GM18868 (cell line): ENCODE results near the gene CMTM5.
A peak's percentile ranks its signal among the peaks of the same experiment; 100 is the strongest.
"Not testable (repeated sequence)": the region's sequence is repeated elsewhere in the genome, so short reads cannot be mapped to it uniquely, and the experiment has no call there.

Experiments used
- ATAC-seq: cut with Tn5 transposase; IDR thresholded peaks from one replicate; pipeline ENCODE4 v1.9.1; 2021; ENCODE audit warnings: mild to moderate bottlenecking, moderate library complexity; ENCODE audit not compliant: unreplicated experiment

CMTM5 gene

GRCh38 chr14:23411563-23412525 is 35.0 kb downstream of the CMTM5 start:
- no peak for ATAC-seq

- ATAC-seq: no peak
Measured at GRCh38 chr14:23413681-23414080, 36.8 kb downstream of the CMTM5 start.

DNA sequence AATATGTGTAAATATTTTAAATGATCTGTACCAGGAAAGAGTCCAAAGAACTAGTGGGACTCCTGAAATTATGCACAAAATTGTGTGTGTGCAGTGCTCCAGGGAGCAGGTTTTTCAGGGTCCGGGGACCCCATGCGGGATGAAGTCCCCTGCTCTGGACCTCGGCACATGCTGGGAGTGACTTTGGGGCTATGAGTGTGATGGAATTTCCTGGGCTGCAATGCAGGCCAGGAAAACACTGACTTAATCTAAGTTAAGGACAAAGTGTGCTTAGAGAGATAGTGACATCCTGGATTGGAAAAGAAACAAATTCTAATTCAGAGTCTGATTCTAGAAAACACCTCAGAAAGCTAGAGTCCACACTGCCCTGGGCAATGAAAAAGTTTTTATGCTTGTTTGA is 37.4 kb downstream of the CMTM5 start:
- ATAC-seq: no peak

DNA sequence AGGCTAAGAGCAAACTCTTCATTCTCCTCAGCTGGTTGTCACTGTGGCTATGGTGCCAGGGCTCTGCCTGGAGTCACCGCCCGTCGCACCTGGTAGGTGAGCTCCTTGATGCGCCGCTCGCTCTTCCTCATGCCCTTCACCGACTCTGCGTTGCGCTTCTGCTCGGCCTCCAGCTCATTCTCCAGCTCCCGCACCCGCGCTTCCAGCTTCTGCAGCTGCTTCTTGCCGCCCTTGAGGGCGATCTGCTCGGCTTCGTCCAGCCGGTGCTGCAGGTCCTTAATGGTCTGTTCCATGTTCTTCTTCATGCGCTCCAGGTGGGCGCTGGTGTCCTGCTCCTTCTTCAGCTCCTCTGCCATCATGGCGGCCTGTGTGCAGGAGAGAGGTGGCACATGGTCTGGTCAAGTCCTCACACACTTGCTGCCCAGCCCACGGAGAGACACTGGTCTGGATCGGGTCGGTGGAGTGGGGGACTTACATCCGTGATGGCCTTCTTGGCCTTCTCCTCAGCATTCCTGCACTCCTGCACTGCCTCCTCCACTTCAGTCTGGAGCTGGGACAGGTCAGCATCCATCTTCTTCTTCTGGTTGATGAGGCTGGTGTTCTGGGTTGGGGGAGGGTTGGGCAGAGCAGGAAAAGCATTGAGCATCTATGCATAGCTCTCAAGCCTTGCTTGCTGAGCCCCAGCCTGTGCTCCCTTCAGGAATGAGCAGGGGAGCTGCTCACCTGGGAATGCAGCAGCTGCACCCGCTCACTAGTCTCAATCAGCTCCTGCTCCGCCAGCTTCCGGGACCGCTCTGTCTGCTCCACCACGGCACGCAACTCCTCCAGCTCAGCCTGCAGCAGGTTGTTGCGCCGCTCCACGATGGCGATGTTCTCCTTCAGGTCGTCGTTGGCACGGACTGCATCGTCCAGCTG is 38.3 kb downstream of the CMTM5 start:
- no peak for ATAC-seq

- ATAC-seq: no peak
Measured at GRCh38 chr14:23415821-23416778, 39.3 kb downstream of the CMTM5 start.

- no peak for ATAC-seq
Measured at GRCh38 chr14:23416801-23417200, 40.0 kb downstream of the CMTM5 start.

DNA sequence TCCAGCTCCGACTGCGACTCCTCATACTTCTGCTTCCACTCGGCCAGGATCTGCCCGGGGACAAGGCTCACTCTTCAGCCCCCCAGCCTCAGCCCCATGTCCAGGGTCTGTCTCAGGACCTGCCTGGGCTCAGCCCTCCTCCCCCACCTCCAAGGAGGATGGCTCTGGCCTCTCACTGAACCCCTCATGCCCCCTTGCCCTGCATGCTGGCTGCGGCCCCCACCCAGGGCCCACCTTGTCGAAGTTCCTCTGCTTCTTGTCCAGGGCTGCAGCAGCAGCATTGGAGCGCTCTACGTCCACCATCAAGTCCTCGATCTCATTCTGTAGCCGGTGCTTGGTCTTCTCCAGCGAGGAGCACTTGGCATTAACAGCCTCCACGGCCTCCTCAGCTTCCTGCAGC is 40.4 kb downstream of the CMTM5 start:
- ATAC-seq: not testable (repeated sequence)

GRCh38 chr14:23418021-23418420 is 41.2 kb downstream of the CMTM5 start:
- no peak for ATAC-seq

GRCh38 chr14:23419646-23420045 is 42.8 kb downstream of the CMTM5 start:
- not testable (repeated sequence) for ATAC-seq

GRCh38 chr14:23421594-23421993 is 44.7 kb downstream of the CMTM5 start:
- ATAC-seq: peak; percentile 63

- ATAC-seq: no peak
Measured at GRCh38 chr14:23423657-23424056, 46.8 kb downstream of the CMTM5 start.

DNA sequence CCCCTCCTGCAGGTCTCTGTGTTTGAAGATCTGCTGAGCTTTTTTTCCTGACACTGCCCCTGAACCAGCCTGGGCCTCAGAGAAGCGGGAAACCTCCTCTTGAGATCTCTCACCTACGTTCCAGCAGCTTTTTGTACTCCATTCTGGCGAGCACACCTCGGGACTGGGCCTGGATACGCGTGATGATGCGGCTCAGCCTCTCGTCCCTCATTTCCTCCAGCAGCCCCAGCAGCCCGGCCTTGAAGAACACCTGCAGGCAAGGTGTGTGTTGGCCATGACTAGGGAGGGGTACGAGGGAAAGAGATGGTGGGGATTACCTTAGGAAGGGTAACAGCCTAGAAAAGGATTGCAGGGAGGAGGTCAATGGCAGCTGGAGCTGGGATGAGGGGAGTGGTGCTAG is 48.3 kb downstream of the CMTM5 start:
- ATAC-seq: no peak

GRCh38 chr14:23425798-23426197 is 49.0 kb downstream of the CMTM5 start:
- ATAC-seq: not testable (repeated sequence)

DNA sequence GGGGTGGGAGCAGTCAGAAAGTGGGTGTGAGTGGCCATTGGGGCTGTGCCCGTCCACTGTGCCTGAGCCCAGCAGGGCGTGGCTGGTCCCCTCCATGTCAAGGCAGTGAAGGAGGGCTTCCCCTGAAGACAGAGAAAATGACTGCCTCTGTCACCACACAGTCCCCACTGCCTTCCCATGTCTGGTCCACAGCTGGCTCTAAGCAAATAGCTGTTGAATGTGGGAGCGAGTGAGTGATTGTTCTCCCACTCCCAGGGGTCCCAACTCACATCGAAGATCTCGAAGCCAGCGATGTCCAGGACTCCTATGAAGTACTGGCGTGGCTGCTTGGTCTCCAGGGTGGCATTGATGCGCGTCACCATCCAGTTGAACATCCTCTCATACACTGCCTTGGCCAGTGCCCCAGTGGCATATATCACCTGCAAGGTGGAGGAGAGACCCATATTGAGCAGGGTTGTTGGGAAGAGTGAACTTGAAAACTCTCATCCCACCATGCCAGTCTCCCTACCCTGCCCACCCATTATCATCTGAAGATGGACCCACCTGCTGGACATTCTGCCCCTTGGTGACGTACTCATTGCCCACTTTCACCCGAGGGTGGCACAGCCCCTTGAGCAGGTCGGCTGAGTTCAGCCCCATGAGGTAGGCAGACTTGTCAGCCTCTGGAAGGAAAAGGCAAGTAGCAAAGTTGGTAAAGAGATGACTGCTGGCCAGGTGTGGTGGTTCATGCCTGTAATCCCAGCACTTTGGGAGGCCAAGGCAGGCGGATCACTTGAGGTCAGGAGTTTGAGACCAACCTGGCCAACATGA is 52.0 kb downstream of the CMTM5 start:
- ATAC-seq: no peak
